ENCODE data around the gene HIPK2. TPM values are rescaled to one million over a fixed set of nuclear protein-coding genes. Genes with fewer than 3 reads are reported as not detected.

HIPK2 gene
- total and polyA plus RNA-seq, 10 of the 15 experiments (the other 5 are each of a cell fraction or from before 2014, with no cell fraction given) = 1.7 to 39.0 (median 9.4) TPM

DNA sequence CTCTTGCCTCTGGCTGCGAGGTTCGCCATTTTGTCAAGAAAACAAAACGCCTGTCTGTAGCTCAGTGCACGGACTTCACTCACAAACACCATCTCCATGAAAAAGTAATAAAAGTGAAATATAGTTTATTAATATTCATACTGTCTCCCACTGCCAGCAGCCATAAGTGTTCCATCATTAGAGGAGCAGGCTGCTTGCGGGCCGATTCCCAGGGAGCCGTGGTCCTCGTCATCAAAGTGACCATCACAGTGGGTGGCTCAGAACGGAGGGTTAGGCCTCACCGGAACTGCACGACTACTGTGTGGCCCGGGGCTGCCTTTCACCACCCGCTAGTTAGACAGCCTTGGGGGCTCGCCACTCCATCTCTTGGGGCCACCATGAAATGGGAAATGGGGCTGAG lies 82.7 kb downstream of the HIPK2 start (continued):
- no peak for TF ChIP-seq ZBTB33 (IDR thresholded peaks at IDR 0.05)
- TF ChIP-seq, protein P1, sequence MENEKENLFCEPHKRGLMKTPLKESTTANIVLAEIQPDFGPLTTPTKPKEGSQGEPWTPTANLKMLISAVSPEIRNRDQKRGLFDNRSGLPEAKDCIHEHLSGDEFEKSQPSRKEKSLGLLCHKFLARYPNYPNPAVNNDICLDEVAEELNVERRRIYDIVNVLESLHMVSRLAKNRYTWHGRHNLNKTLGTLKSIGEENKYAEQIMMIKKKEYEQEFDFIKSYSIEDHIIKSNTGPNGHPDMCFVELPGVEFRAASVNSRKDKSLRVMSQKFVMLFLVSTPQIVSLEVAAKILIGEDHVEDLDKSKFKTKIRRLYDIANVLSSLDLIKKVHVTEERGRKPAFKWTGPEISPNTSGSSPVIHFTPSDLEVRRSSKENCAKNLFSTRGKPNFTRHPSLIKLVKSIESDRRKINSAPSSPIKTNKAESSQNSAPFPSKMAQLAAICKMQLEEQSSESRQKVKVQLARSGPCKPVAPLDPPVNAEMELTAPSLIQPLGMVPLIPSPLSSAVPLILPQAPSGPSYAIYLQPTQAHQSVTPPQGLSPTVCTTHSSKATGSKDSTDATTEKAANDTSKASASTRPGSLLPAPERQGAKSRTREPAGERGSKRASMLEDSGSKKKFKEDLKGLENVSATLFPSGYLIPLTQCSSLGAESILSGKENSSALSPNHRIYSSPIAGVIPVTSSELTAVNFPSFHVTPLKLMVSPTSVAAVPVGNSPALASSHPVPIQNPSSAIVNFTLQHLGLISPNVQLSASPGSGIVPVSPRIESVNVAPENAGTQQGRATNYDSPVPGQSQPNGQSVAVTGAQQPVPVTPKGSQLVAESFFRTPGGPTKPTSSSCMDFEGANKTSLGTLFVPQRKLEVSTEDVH (IDR thresholded peaks at IDR 0.05; ENCODE audit: low read depth, partially characterized antibody) = no peak
- no peak for TF ChIP-seq ZNF384 (IDR thresholded peaks at IDR 0.05; ENCODE audit: borderline replicate concordance, low read depth, low read length)

DNA sequence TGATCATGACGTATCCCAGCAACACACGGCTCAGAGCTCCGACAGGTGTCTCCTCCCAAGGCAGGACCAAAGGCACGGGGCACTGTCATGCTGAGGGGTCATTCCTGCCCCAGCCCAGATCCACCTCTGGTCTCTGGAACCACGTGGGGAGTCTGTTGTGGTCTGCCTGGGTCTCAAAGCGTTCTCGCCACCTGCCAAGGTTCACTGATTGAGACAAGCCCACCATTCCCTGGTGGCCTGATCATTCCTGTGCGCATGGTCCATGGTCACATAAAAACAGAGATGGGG lies 83.5 kb downstream of the HIPK2 start:
- no peak overlapping the region for H3K27ac ChIP-seq (ENCODE audit: control insufficient read depth, insufficient read depth)
- DNase-seq (ENCODE audit: low read depth, low spot score) (no peak), FAIRE-seq (no peak), ATAC-seq (no peak)
- RAD21 ChIA-PET (ENCODE audit: unreplicated experiment) = no interaction called here
- H3K9me3 ChIP-seq (replicated peaks; ENCODE audit: control insufficient read depth, insufficient read depth, low read length) = no peaks in the 10 kb centered on the region
- TF ChIP-seq MEF2B (IDR thresholded peaks at IDR 0.05; ENCODE audit: partially characterized antibody, poor library complexity, severe bottlenecking) = no peak
- H3K4me2 ChIP-seq (ENCODE audit: control insufficient read depth, insufficient read depth) = no peak overlapping the region
- peaks cover 3 to 10% of the 10 kb centered on the region in 2 experiments; a peak in 3 of 4 replicates for H3K36me3 ChIP-seq (ENCODE audit: control insufficient read depth in 2 of 2, insufficient read depth in 2 of 2, low read length in 1 of 2)
- no peak overlapping the region for H3K9ac ChIP-seq (ENCODE audit: control insufficient read depth, insufficient read depth, low read length)
- no peaks in the 10 kb centered on the region for H4K20me1 ChIP-seq (ENCODE audit: control insufficient read depth, insufficient read depth)
- BruUV-seq (replicated peaks) = no TSS peak
- 92% methylated on average over 8 of the region's 8 CpGs for WGBS (ENCODE audit: insufficient coverage, insufficient replicate concordance, low lambda C conversion rate, missing lambda C conversion rate)
- H3K79me2 ChIP-seq (ENCODE audit: control insufficient read depth, insufficient read depth, low read length) = no peaks in the 10 kb centered on the region
- intact Hi-C loops (cut with micrococcal nuclease; ENCODE audit: unreplicated experiment) = no loop called here
- H3K4me1 ChIP-seq (ENCODE audit: control insufficient read depth, insufficient read depth, low read length) = peaks cover 13% of the 10 kb centered on the region
- in situ Hi-C loops (cut with MboI) = no loop called here
- no peak overlapping the region for H3K4me3 ChIP-seq
- no peak overlapping the region for H2AFZ ChIP-seq (ENCODE audit: control insufficient read depth, low read depth, low read length)
- POLR2A ChIA-PET = no interaction called here
- no peaks in the 10 kb centered on the region for H3K27me3 ChIP-seq (replicated peaks in 1 of 2; ENCODE audit: control insufficient read depth in 2 of 2, insufficient read depth in 2 of 2, low read length in 1 of 2)
- CTCF ChIA-PET = interaction anchor here (1.3 kb wide), 1 partner anchor 47 kb away, joined by 3 read pairs; no protein-coding TSS in a partner anchor
- SMC1A ChIA-PET (ENCODE audit: uncharacterized antibody, unreplicated experiment) = no interaction called here

Measured in GM12878 (cell line).